AG09309 (cell line): ENCODE results near the gene OR8B12.

Experiments used
- DNase-seq: peaks from one replicate; pipeline ENCODE4 v3.0.0-alpha.2; 2010; ENCODE audit warnings: low read depth
- H3K4me3 ChIP-seq: 2 replicates; pipeline ENCODE4 v1.5.1; 2011; ENCODE audit warnings: mild to moderate bottlenecking, low read depth, low read length, moderate library complexity; ENCODE audit not compliant: control insufficient read depth
- CTCF ChIP-seq: IDR thresholded peaks from 2 replicates; pipeline ENCODE4 v1.5.1; 2011; ENCODE audit warnings: mild to moderate bottlenecking, low read depth, low read length, inconsistent platforms; ENCODE audit not compliant: insufficient read depth, control insufficient read depth; ENCODE audit errors: missing control alignments

OR8B12 gene

GRCh38 chr11:124556828-124557227 is 13.4 kb upstream of the OR8B12 start:
- no peak for DNase-seq
- no peak overlapping the region for H3K4me3 ChIP-seq
- no peak for TF ChIP-seq CTCF

- TF ChIP-seq CTCF = no peak
- H3K4me3 ChIP-seq = no peak overlapping the region
- DNase-seq = no peak
These were observed 8.5 kb upstream of the OR8B12 start for GRCh38 chr11:124551987-124552386.

GRCh38 chr11:124551189-124551588 is 7.7 kb upstream of the OR8B12 start:
- no peak for DNase-seq
- no peak overlapping the region for H3K4me3 ChIP-seq
- no peak for TF ChIP-seq CTCF

GRCh38 chr11:124543145-124543544 is 309 bp downstream of the OR8B12 start:
- DNase-seq = no peak
- no peak for TF ChIP-seq CTCF
- no peak overlapping the region for H3K4me3 ChIP-seq

GRCh38 chr11:124541204-124541603 is 2.2 kb downstream of the OR8B12 start:
- no peak for DNase-seq
- no peak for TF ChIP-seq CTCF
- no peak overlapping the region for H3K4me3 ChIP-seq

GRCh38 chr11:124538019-124538418 is 5.4 kb downstream of the OR8B12 start:
- no peak overlapping the region for H3K4me3 ChIP-seq
- no peak for DNase-seq
- no peak for TF ChIP-seq CTCF

- TF ChIP-seq CTCF = no peak
- DNase-seq = no peak
- H3K4me3 ChIP-seq = no peak overlapping the region
These were observed 6.9 kb downstream of the OR8B12 start for GRCh38 chr11:124536520-124536919.
